K562 (cell line): ENCODE measurements around the gene STX1A. TPM values are rescaled to one million over a fixed set of nuclear protein-coding genes. Genes with fewer than 3 reads are reported as not detected.

Experiments
- ATF4 ChIP-seq: fragments of 450-650 bp; formaldehyde crosslinking; IDR thresholded peaks from 2 replicates; pipeline ENCODE4 v1.4.0; 2022; ENCODE audit warnings: mild to moderate bottlenecking, moderate library complexity
- BHLHE40 ChIP-seq: IDR thresholded peaks from 2 replicates; pipeline ENCODE4 v1.6.1; 2011; ENCODE audit warnings: low read length, improper control_type of control experiment
- CBX3 ChIP-seq, 2 experiments: IDR thresholded peaks; 1 replicate in 1 of 2; 2 replicates in 1 of 2; pipeline ENCODE4 v1.6.1; 2012; ENCODE audit warnings: inconsistent platforms in 2 of 2, low read length in 2 of 2, borderline replicate concordance in 1 of 2, control low read depth in 1 of 2
- E2F3 ChIP-seq: fragments of 250-450 bp; sonication (Bioruptor Pico); IDR thresholded peaks from 2 replicates; pipeline ENCODE4 v1.4.0; 2020; ENCODE audit warnings: mild to moderate bottlenecking
- EP300 ChIP-seq: IDR thresholded peaks from 2 replicates; pipeline ENCODE4 v1.6.1; 2012; ENCODE audit warnings: low read length, improper control_type of control experiment
- HMG20A ChIP-seq: fragments of 450-650 bp; formaldehyde crosslinking; conservative IDR thresholded peaks from 2 replicates; pipeline ENCODE4 v1.4.0; 2020; ENCODE audit warnings: mild to moderate bottlenecking, mixed read lengths
- HNRNPK ChIP-seq: fragments of 200-400 bp; formaldehyde crosslinking; IDR thresholded peaks from one replicate; pipeline ENCODE4 v1.6.1; 2018; ENCODE audit warnings: mild to moderate bottlenecking, low read depth, low read length; ENCODE audit not compliant: poor library complexity, severe bottlenecking
- HOMEZ ChIP-seq: fragments of 250-450 bp; sonication (Bioruptor Pico); IDR thresholded peaks from 2 replicates; pipeline ENCODE4 v1.4.0; 2020; ENCODE audit warnings: mild to moderate bottlenecking, moderate library complexity
- MEF2A ChIP-seq: IDR thresholded peaks from 2 replicates; pipeline ENCODE4 v1.6.1; 2011; ENCODE audit warnings: low read depth, mild to moderate bottlenecking, low read length, moderate library complexity; ENCODE audit not compliant: control insufficient read depth
- RNF219 ChIP-seq: fragments of 250-450 bp; sonication (Bioruptor Pico); IDR thresholded peaks from 2 replicates; pipeline ENCODE4 v1.5.0; 2022; ENCODE audit warnings: mild to moderate bottlenecking
- TCF3 ChIP-seq: sonication (generic); formaldehyde crosslinking; IDR thresholded peaks from 2 replicates; pipeline ENCODE4 v1.4.0; 2020; ENCODE audit warnings: mild to moderate bottlenecking, missing genetic modification reagents
- TEAD1 ChIP-seq, 2 experiments: fragments of 450-650 bp in 1 of 2; sonication (generic) in 1 of 2; formaldehyde crosslinking; IDR thresholded peaks; 2 replicates each; pipeline versions ENCODE4 v1.4.0 to v1.8.0; 2020 to 2022; ENCODE audit warnings: mild to moderate bottlenecking in 2 of 2, missing genetic modification reagents in 1 of 2
- TFAM ChIP-seq: fragments of 250-450 bp; sonication (Bioruptor Pico); conservative IDR thresholded peaks from 2 replicates; pipeline ENCODE4 v1.5.0; 2021; ENCODE audit warnings: mild to moderate bottlenecking, moderate library complexity
- TSHZ1 ChIP-seq: fragments of 250-450 bp; sonication (Bioruptor Pico); IDR thresholded peaks from 2 replicates; pipeline ENCODE4 v1.4.0; 2020; ENCODE audit warnings: mild to moderate bottlenecking, moderate library complexity
- ZNF263 ChIP-seq: sonication (generic); formaldehyde crosslinking; IDR thresholded peaks from 2 replicates; pipeline ENCODE4 v1.8.0; 2022; ENCODE audit warnings: mild to moderate bottlenecking, missing genetic modification reagents, borderline replicate concordance
- ZNF274 ChIP-seq: IDR thresholded peaks from 2 replicates; pipeline ENCODE4 v1.6.1; 2011; ENCODE audit warnings: low read depth, mild to moderate bottlenecking, low read length, moderate library complexity, borderline replicate concordance
- ZNF384 ChIP-seq: IDR thresholded peaks from 2 replicates; pipeline ENCODE4 v1.6.1; 2012; ENCODE audit warnings: low read depth, low read length, improper control_type of control experiment
- ZNF589 ChIP-seq: fragments of 200-800 bp; sonication (Bioruptor generic); IDR thresholded peaks from 2 replicates; pipeline ENCODE4 v1.6.1; 2016; ENCODE audit warnings: low read depth, missing genetic modification characterization, missing compliant biosample characterization
- ZNF699 ChIP-seq: fragments of 250-450 bp; sonication (Bioruptor Pico); IDR thresholded peaks from 2 replicates; pipeline ENCODE4 v1.8.0; 2021; ENCODE audit warnings: mild to moderate bottlenecking, moderate library complexity; ENCODE audit not compliant: insufficient replicate concordance
- polyA plus RNA-seq, 8 experiments: library from polyadenylated mRNA; depleted of rRNA in 4 of 8; stranded (reverse) in 5 of 8; unstranded in 3 of 8; fragments of >200 nt; fragmentation: Nextera tagmentation in 2 of 8; fragmentation: Illumina TruSeq in 1 of 8; extraction: Ambion mirVana in 2 of 8; extraction: Trizol in 1 of 8; gene quantifications; 2 replicates each; pipeline versions ENCODE4 v1.2.1 to v1.2.3, GENCODE V29; 2011 to 2014; ENCODE audit warnings: inconsistent platforms in 1 of 8, missing spikeins in 1 of 8
- total RNA-seq, 7 experiments: library from RNA; depleted of rRNA in 6 of 7; stranded (reverse); fragments of >200 nt in 6 of 7; fragmentation: Illumina TruSeq in 2 of 7; extraction: Trizol in 2 of 7; gene quantifications; 2 replicates each; pipeline versions ENCODE4 v1.2.1 to v1.2.3, GENCODE V29; 2011 to 2021; ENCODE audit warnings: low replicate concordance in 1 of 7

The STX1A gene
- total and polyA plus RNA-seq, 9 of the 15 experiments (the other 6 are each of a cell fraction or from before 2014, with no cell fraction given) = 0.04 to 15.1 (median 6.3) TPM

GRCh38 chr7:73749931-73750776, 30.7 kb upstream of the STX1A start (continued):
- TF ChIP-seq ZNF589 (CRISPR knock-in tag) (no peak), HNRNPK (no peak), TCF3 (CRISPR knock-in tag) (peak; percentile 76), TSHZ1 (CRISPR knock-in tag) (no peak), HMG20A (no peak), MEF2A (no peak), ZNF699 (CRISPR knock-in tag) (no peak), BHLHE40 (0 out of 2 replicates have a peak, but pooled peaks have one; percentile 30), EP300 (0 out of 2 replicates have a peak, but pooled peaks have one; percentile 5), ZNF384 (no peak), ATF4 (CRISPR knock-in tag) (0 out of 2 replicates have a peak, but pooled peaks have one; percentile 21), TFAM (CRISPR knock-in tag) (no peak), E2F3 (CRISPR knock-in tag) (no peak), CBX3 (IDR thresholded peaks at IDR 0.05; ENCODE audit: borderline replicate concordance in 1 of 2, low read length in 2 of 2) (0 out of 3 replicates have a peak, but pooled peaks of 1 of the 2 experiments have one; percentile 8), TEAD1 (CRISPR knock-in tag; IDR thresholded peaks at IDR 0.05) (peak in 1 of 2 experiments; percentile 18; a peak in 1 of 4 replicates), RNF219 (CRISPR knock-in tag) (no peak), HOMEZ (CRISPR knock-in tag) (no peak), ZNF263 (CRISPR knock-in tag) (no peak), ZNF274 (no peak)
